Stimulated activated CD4-positive, alpha-beta T cell treated with anti-CD3 and anti-CD28 coated beads, Interleukin-1b, Interleukin-23, amount 100 ng/mL, for 1 hour (primary cell): Measurements from ENCODE around the gene MGMT.

Source experiments
- DNase-seq, 2 donors: peaks; one replicate each; pipeline ENCODE4 v3.0.0-alpha.2; 2020; ENCODE audit warnings: low read depth in 2 of 2

The MGMT gene

GRCh38 chr10:129653428-129653827, 186.4 kb downstream of the MGMT start:
- DNase-seq = no peak

GRCh38 chr10:129653861-129654260, 186.8 kb downstream of the MGMT start:
- DNase-seq = no peak

- DNase-seq = no peak
These were observed 187.4 kb downstream of the MGMT start for GRCh38 chr10:129654461-129654860.

- DNase-seq = no peak
These were observed 188.1 kb downstream of the MGMT start for GRCh38 chr10:129655007-129655678.

- no peak for DNase-seq
These were observed 188.6 kb downstream of the MGMT start for GRCh38 chr10:129655679-129656031.

- DNase-seq = no peak
These were observed 189.6 kb downstream of the MGMT start for GRCh38 chr10:129656642-129657041.

- DNase-seq = no peak
These were observed 190.4 kb downstream of the MGMT start for GRCh38 chr10:129657297-129658017.

- no peak for DNase-seq
These were observed 191.5 kb downstream of the MGMT start for GRCh38 chr10:129658376-129659072.

GRCh38 chr10:129659508-129660268, 192.6 kb downstream of the MGMT start:
- DNase-seq = no peak

GRCh38 chr10:129660569-129660968, 193.5 kb downstream of the MGMT start:
- no peak for DNase-seq

GRCh38 chr10:129662426-129662825, 195.4 kb downstream of the MGMT start:
- no peak for DNase-seq

GRCh38 chr10:129670124-129670523, 203.1 kb downstream of the MGMT start:
- DNase-seq = no peak

GRCh38 chr10:129673292-129673691, 206.3 kb downstream of the MGMT start:
- no peak for DNase-seq

GRCh38 chr10:129675027-129675769, 208.2 kb downstream of the MGMT start:
- no peak for DNase-seq

- DNase-seq = no peak
These were observed 209.0 kb downstream of the MGMT start for GRCh38 chr10:129676014-129676413.

GRCh38 chr10:129677377-129677927, 210.4 kb downstream of the MGMT start:
- DNase-seq = no peak

- DNase-seq = no peak
These were observed 211.1 kb downstream of the MGMT start for GRCh38 chr10:129678186-129678585.

- DNase-seq = no peak
These were observed 212.2 kb downstream of the MGMT start for GRCh38 chr10:129679207-129679606.

GRCh38 chr10:129680661-129681344, 213.8 kb downstream of the MGMT start:
- no peak for DNase-seq

GRCh38 chr10:129681856-129682255, 214.8 kb downstream of the MGMT start:
- DNase-seq = no peak

GRCh38 chr10:129683519-129683918, 216.5 kb downstream of the MGMT start:
- DNase-seq = no peak
